ENCODE data around the gene HIVEP3.

DNA sequence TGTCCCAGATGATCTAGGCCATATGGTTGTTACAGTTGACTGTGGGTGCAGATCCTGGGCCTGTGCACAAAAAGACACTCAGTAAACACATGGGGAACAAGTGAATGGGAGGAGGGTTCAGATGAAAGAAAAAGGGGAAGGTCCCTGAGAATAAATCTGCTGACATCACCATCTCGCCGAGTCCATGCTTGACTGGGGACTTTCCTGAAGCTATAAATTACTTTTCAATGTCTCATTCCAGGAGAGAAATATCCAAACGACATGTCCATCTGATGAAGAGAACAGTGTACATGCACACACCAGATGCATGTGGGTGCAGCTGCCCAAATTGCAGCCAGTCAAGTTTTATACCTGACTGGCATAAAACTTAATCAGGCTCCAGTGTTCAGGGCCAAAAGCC, 109.0 kb downstream of the HIVEP3 start:
- TF ChIP-seq, protein P1, sequence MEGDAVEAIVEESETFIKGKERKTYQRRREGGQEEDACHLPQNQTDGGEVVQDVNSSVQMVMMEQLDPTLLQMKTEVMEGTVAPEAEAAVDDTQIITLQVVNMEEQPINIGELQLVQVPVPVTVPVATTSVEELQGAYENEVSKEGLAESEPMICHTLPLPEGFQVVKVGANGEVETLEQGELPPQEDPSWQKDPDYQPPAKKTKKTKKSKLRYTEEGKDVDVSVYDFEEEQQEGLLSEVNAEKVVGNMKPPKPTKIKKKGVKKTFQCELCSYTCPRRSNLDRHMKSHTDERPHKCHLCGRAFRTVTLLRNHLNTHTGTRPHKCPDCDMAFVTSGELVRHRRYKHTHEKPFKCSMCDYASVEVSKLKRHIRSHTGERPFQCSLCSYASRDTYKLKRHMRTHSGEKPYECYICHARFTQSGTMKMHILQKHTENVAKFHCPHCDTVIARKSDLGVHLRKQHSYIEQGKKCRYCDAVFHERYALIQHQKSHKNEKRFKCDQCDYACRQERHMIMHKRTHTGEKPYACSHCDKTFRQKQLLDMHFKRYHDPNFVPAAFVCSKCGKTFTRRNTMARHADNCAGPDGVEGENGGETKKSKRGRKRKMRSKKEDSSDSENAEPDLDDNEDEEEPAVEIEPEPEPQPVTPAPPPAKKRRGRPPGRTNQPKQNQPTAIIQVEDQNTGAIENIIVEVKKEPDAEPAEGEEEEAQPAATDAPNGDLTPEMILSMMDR (IDR thresholded peaks at IDR 0.05; ENCODE audit: insufficient read depth, low read length): no peak
- TF ChIP-seq, protein P2, sequence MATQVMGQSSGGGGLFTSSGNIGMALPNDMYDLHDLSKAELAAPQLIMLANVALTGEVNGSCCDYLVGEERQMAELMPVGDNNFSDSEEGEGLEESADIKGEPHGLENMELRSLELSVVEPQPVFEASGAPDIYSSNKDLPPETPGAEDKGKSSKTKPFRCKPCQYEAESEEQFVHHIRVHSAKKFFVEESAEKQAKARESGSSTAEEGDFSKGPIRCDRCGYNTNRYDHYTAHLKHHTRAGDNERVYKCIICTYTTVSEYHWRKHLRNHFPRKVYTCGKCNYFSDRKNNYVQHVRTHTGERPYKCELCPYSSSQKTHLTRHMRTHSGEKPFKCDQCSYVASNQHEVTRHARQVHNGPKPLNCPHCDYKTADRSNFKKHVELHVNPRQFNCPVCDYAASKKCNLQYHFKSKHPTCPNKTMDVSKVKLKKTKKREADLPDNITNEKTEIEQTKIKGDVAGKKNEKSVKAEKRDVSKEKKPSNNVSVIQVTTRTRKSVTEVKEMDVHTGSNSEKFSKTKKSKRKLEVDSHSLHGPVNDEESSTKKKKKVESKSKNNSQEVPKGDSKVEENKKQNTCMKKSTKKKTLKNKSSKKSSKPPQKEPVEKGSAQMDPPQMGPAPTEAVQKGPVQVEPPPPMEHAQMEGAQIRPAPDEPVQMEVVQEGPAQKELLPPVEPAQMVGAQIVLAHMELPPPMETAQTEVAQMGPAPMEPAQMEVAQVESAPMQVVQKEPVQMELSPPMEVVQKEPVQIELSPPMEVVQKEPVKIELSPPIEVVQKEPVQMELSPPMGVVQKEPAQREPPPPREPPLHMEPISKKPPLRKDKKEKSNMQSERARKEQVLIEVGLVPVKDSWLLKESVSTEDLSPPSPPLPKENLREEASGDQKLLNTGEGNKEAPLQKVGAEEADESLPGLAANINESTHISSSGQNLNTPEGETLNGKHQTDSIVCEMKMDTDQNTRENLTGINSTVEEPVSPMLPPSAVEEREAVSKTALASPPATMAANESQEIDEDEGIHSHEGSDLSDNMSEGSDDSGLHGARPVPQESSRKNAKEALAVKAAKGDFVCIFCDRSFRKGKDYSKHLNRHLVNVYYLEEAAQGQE (IDR thresholded peaks at IDR 0.05; ENCODE audit: insufficient replicate concordance, low read depth): no peak
